Umbilical cord (tissue), 2 donors: ENCODE data around the gene CTDNEP1. TPM values are rescaled to one million over a fixed set of nuclear protein-coding genes. Genes with fewer than 3 reads are reported as not detected.

Experiments used
- DNase-seq: peaks from one replicate; pipeline ENCODE4 v3.0.0-alpha.2; 2015; ENCODE audit warnings: low spot score
- total RNA-seq: library from RNA; depleted of rRNA; stranded (reverse); fragments of >200 nt; gene quantifications from one replicate; pipeline ENCODE4 v1.2.3, GENCODE V29; 2014; ENCODE audit warnings: low replicate concordance; ENCODE audit not compliant: insufficient read depth

The CTDNEP1 gene
- 15.4 TPM for total RNA-seq

DNA sequence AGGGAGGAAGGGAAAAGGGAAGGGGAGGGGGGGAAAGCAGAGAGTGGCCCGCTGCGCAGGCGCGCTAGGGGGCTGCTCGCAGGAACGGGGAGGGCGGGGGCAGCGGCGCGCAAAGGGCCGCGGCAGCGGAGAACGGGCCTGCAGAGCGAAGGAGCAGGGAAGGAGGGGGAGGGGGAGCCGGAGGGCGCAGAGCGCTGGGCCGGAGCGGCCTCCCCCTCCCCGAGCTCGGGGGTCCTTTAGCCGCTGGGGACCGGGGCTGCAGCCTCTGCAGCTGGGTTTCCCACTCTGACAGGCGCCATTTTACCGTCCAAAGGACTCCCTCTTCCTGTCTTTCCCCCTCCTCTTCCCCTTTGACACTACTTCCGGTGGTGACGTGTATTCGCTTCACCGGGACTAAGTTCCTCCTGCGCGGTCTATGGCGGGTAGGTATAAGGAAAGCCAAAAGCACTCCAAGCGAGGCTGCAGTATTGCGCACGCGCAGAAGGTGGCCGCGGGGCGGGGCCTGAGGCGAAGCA lies at the start of gene CTDNEP1:
Gene CTDNEP1, minus strand, starts transcription at position 74 of the 515 bp plus-strand sequence. CDS start 438 bp downstream, outside the sequence.
- peak; percentile 100 for DNase-seq

DNA sequence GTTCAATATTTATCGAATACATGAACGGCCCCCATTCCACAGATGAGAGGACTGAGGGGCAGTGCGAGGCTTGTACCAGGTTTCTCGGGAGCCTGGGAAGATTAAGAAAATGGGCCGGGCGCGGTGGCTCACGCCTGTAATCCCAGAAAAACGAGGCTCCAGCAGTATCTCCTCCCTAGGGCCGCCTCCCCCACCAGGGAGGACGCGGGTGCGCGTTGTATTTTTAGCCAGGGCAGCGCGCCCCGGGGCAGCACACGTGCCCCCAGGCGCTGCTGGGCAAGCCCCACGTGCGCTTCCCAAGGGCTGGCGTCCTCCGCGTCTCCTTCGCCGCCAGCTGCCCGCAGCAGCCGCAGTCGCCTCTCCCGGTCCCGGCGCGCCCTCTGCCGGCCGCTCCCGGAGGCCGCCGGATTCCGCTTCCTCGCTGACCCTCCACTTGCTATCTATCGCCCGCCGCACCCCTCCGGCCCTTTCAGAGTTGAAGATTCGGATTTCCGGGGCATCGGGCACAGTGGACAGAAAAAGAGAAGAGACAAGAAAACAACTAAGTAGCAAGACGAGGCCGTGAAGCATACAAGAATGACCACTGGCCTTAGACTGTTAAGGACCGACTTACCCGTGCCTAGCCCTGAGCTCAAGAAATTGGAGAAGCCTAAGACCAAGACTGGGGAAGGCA lies 44.8 kb upstream of the CTDNEP1 start:
- DNase-seq: peak; percentile 72

DNA sequence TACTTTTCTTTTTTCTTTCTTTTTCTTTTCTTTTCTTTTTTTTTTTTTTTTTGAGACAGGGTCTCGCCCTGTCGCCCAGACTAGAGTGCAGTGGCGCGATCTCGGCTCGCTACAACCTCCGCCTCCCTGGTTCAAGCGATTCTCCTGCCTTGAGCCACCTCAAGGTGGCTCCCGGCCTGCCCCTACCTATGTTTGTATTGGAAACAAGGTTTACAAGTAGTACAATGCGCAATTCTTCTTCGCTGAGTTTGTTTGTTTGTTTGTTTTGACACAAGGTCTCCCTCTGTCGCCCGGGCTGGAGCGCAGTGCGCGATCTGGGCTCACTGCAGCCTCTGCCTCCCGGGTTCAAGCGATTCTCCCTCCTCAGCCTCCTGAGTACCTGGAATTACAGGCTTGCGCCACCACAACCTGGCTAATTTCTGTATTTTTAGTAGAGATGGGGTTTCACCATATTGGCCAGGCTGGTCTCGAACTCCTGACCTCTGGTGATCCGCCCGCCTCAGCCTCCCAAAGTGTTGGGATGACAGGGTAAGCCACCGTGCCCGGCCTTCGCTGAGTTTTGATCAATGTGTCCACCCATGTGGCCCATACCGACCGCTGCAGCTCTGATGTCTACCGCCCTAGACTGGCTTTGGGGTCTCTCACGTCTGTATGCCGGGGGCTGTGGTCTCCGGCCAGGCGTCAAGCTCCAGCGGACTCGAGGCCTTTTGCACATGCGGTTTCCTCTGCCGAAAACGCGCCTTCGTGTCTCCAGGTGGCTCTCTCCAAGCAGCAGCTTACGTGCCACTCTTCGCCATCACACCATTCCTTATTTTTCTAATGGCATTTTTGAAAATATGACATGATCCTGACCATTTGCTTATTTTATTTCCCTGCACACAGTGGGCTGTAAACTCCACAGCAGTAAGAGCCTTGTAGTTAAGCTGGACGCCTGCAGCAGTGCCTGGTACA lies 44.0 kb upstream of the CTDNEP1 start:
- DNase-seq: no peak

DNA sequence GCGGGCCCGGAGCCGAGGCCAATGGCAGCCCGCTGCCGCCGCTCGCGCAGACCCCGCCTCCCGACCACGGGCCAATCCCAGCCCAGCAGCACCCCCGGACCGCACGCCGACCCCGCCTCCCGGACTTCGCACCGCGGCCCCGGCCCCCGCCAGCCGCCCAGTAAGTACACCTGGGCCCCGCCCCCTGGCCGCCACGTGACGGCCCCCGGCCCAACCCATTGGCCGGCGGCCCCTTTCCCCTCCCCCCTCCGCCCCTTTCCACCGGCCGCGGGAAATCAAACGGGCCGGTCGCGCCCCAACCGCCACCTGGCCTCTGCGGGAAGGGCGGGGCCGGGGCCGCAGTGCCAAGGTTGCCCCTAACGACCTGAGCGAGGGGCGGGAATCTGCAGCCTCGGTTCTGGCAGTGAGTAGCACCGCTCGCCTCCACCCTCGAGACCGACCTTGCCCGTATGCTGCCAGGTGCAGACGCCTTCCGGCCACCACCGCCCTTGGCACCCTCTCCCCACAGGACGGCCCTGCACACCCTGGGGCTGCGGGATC lies 43.1 kb upstream of the CTDNEP1 start, which contains the start of gene YBX2:
Gene YBX2, minus strand, starts transcription at position 26 of the 540 bp plus-strand sequence. CDS start 139 bp downstream, outside the sequence.
- DNase-seq: no peak

DNA sequence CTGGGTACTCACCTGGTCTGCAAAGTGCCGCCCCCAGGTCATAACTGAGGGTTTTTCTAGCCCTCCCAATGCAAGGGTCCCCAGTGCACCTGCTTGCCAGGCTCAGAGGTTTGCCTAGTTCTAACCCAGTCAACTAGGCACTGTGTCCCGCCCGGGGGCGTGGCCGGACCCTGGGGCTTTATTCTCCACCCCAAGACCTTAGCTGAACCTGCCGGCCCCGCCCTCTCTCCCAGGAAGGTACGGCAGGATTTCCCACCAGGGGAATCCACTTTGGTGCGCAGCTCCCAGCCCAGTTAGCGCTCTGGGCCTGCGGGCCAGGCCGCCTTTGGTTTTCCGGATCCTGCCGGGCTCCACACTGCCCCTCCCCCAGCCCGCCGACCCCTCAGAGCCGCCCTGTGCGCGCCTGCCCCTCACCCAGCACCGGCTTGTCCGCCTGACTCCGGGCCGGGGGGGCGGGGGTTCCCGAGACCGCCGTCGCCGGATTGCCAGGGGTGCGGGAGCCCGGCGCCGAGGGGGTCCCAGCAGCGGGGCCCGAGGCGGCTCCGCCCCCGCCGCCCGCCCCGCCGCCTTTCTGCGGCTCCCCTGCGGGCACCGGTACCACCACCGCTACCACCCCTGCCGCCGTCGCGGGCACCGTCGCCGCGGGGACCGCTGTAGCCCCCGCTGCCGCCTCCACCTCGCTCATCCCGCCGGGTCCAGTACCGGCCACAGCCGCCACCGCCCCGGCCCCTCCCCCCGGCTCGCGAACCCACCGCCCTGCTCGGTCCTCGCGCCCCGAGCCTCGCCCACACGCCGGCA lies 42.5 kb upstream of the CTDNEP1 start:
- no peak for DNase-seq

DNA sequence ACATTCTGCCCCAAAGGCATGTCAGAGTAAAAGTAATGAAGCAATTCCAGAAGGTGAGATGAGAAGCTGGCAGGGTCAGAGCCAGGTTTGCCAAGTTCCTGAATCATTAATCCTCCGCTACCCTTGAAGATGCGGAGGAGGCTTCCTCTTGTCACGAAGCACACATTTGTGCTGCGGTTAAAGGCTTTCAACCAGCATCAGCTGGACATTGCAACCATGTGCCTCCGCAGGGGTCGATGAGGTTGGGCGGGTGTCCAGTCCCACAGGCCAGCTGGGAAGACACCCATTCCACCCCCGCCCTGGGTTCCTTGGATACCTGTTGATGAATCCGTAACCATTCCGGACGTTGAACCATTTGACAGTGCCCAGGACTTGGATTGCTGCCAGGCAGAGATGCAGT lies 41.6 kb upstream of the CTDNEP1 start:
- no peak for DNase-seq

DNA sequence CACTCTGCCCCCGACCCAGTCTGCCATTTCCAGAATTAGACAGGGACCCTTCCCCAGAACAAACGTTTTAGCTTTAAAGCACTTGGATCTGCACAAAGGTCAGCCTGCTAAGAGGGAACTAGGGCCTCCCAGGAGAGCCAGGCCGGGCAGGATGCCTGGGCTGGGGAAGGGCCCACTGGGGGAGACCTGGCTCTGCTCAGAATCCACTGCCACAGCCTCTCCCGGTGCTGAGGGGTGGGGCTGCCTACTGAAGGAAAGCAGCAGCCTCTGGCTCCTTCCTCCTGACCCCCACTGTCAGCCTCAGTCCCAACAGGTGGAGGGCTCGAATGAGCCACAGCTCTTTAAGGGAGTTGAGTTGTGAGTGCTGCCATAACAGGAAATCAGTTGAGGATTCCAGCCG lies 41.2 kb upstream of the CTDNEP1 start:
- DNase-seq: peak; percentile 58

DNA sequence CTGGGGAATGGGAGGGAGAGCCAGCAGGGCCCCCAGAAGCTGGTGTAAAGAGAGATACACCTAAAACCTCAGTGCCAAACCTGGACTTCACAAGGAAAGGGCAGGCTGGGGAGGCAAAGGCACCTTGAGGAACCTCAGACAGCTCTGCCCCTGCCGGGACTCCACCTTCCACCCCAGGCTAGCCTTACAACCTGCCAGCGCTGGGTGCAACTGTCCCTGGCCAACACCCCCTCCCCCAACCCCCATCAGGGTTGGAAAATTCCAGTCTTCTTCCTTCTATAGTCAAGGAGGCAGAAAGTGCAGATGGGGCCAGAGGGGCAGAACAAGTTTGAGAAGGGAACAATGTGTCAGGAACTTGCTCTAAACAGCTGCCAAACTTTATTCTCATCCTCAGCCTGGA lies 40.7 kb upstream of the CTDNEP1 start:
- no peak for DNase-seq

DNA sequence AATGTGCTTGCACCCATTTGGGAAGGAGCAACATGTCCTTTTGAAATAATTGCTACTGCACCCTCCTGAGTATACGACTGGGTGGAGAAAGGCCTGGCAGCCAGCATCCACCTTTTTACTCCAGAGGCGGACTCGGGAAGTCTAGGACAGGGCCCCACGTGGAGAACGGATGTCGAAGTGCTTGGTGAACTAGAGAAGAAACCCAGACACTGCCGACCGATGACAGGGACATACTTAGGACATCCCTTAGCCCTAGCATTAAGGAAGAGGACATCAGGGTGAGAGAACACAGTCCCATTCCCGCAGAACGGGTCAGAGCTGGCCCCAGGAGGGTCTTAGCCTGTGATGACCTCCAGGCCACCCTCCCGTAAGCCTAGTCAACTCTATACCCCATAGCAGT lies 39.2 kb upstream of the CTDNEP1 start:
- no peak for DNase-seq

DNA sequence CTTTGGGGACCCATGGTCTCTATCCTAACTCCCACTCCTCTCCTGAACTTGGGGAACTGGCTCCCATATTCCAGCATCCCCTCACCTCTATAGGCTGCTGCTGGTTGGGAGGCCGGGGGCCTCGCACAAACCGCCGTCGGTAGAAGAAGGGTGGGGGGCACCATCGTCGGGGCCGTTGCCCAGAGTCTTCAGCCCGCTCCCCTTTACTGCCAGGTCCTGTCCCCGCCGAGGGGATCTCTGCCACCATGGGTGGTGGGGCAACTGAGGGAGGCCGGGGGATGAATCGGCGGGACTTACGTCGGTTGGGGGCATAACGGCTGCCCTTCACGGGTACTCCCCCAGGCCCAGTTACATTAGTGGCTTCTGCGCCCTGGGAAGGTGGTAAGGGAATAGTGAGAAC lies 38.6 kb upstream of the CTDNEP1 start:
- DNase-seq: no peak

DNA sequence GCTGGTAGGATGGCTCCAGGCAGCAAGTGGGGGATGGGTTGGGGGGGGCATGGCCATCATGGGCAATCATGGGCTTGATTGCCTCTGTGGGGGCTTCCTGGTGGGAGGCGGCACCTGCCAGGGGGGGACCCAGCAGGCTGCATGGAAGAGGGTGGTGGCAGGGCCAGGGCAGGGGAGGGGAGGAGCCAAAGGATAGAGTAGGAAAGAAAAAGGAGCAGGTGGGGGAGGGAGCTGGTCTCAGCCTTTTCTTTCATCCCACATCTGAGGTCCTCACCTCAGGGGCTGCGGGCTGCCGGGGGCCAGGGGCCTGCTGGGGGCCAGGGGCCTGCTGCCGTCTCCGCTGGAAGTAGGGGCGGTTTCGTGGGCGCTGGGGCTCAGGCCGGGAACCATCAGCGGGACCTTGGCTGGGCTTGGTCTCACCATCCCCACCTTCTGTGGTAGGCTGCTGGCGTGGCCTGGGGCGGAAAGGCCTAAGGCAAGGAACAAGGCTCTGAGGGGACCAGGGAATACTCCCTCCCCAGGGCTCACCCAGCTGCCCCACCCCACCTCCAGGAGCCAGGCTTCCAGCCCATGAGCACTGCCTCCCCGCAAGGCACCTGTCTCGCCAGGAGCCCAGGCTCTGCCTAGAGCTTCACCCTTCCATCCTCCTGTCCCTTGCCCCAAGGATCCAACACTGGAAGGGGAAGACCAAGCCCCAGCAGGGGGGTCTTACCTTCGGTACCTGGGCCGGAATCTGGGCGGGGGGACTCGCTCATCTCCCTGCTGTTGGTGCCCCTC lies 37.9 kb upstream of the CTDNEP1 start:
- DNase-seq: no peak

DNA sequence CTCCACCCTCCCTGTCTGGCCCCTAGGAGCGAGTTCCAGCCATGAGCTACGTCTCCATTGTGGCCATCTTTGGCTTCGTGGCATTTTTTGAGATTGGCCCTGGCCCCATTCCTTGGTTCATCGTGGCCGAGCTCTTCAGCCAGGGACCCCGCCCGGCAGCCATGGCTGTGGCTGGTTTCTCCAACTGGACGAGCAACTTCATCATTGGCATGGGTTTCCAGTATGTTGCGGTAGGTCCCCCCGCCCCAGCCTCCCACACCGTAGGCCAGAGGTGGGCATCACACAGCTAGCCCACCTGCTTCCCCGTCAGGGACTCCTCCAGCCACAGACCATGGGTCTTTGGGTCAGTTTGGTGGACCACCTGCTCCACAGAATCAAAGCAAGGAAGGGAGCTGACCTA lies 34.1 kb upstream of the CTDNEP1 start:
- no peak for DNase-seq

DNA sequence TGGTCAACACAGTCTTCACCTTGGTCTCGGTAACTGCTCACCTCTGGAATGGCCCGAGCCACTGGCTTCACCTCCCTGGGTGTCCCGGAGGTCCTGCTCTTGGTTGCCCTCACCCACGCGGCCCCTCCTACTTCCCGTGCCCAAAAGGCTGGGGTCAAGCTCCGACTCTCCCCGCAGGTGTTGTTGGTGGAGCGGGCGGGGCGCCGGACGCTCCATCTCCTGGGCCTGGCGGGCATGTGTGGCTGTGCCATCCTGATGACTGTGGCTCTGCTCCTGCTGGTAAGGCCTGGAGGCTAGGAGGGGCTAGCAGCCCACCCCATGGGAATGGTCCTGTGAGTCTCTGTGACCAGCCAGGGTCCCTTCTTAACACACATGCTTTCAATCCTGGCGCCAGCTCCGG lies 33.4 kb upstream of the CTDNEP1 start:
- no peak for DNase-seq

DNA sequence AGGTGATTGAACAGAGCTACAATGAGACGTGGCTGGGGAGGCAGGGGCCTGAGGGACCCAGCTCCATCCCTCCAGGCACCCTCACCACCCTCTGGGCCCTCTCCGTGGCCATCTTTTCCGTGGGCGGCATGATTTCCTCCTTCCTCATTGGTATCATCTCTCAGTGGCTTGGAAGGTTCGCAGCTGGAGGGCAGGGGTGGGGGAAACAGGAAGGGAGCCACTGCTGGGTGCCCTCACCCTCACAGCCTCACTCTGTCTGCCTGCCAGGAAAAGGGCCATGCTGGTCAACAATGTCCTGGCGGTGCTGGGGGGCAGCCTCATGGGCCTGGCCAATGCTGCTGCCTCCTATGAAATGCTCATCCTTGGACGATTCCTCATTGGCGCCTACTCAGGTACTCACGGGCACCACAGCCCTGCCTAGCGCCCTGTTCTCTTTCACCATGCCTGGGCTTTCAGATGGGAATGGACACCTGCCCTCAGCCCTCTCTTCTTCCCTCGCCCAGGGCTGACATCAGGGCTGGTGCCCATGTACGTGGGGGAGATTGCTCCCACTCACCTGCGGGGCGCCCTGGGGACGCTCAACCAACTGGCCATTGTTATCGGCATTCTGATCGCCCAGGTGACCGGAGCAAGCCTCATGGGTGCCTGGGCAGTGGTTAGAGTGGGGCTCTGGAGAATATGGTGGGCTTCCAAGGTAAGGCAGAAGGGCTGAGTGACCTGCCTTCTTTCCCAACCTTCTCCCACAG lies 32.1 kb upstream of the CTDNEP1 start:
- DNase-seq: no peak

DNA sequence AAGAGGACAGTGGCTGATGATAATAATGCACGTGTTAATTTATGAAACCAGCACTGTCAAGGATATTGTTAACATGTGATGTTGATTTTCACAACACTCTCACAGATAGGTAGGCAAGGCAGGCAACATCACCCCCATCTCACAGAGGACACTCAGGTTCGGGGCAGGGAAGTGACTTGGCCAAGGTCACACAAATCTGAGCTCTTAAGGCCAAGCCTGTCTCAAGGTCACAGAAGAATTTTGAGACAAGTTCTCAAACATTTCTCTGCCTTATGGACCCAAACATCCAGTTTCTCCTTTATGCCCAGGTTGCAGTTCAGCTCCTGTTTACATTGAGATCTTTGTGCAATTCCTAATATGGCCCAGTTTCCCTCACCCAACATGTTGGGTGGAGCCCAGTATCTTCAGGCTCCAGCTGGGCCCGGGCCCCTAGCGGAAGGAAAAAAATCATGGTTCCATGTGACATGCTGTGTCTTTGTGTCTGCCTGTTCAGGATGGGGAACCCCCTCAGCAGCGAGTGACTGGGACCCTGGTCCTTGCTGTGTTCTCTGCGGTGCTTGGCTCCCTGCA lies 31.3 kb upstream of the CTDNEP1 start:
- DNase-seq: no peak

DNA sequence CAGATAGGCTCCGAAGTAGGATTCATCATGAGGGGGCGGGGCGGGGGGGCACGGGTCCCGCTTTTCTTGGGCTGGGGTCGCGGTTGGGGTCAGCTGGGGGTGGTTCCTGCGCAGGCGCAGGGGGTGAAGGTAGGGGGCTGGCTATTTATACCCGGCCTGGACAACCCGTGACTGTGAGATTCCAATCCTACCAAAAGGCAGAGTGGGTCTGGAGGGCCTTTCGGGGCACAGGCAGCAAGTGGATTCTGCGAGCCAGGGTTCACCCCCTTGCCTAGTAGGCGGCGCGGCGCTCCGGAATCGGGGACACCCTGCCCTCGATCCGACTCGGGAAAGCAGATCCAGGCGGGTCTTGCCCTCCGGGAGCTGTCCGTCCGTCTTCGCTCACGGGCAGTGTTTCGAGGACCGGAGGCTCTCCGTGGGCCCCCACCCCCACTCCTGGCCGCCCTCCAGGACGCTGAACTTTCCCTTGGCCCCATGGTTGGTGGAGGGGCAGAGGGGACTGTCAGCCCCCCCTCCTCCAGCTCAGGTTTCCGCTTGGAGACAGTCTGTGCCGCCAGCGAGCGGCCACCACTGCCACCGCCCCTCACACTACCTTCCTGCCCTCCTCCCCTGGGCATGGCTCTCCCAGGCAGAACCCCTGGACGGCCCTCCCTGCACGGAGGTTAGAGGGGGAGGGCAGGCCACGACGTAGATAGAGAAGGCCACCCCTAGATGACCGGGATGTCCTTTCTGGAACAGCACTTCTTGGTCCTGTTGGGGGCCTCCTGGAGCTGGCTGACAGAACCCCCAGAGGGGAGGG lies 30.6 kb upstream of the CTDNEP1 start:
- no peak for DNase-seq

DNA sequence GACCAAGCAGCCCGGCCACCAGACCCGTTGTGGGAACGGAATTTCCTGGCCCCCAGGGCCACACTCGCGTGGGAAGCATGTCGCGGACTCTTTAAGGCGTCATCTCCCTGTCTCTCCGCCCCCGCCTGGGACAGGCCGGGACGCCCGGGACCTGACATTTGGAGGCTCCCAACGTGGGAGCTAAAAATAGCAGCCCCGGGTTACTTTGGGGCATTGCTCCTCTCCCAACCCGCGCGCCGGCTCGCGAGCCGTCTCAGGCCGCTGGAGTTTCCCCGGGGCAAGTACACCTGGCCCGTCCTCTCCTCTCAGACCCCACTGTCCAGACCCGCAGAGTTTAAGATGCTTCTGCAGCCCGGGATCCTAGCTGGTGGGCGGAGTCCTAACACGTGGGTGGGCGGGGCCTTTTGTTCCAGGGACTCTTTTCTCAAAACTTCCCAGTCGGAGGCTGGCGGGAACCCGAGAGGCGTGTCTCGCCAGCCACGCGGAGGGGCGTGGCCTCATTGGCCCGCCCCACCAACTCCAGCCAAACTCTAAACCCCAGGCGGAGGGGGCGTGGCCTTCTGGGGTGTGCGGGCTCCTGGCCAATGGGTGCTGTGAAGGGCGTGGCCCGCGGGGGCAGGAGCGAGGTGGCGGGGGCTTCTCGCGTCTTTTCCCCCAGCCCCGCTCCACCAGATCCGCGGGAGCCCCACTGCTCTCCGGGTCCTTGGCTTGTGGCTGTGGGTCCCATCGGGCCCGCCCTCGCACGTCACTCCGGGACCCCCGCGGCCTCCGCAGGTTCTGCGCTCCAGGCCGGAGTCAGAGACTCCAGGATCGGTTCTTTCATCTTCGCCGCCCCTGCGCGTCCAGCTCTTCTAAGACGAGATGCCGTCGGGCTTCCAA lies 29.8 kb upstream of the CTDNEP1 start, which contains the start of gene SLC2A4:
Gene SLC2A4, plus strand, starts transcription at position 645 of the 879 bp plus-strand sequence. Its CDS starts 217 bp downstream, at position 862.
- peak; percentile 92 for DNase-seq
